OCI-LY1 (cell line): ENCODE measurements around the gene SLC17A4.

ENCODE experiments used
- CTCF ChIP-seq: fragments of 200-600 bp; sonication (generic), shearing (Covaris generic); IDR thresholded peaks from 2 replicates; pipeline ENCODE4 v1.5.1; 2017; ENCODE audit warnings: mild to moderate bottlenecking, antibody characterized with exemption, low read length, moderate library complexity, mixed read lengths
- EZH2 ChIP-seq: fragments of 200-600 bp; sonication (generic), shearing (Covaris generic); IDR thresholded peaks from 2 replicates; pipeline ENCODE4 v1.8.0; 2017; ENCODE audit warnings: borderline replicate concordance, mixed run types, mild to moderate bottlenecking, antibody characterized with exemption, low read length, moderate library complexity, mixed read lengths

- TF ChIP-seq CTCF (no peak), EZH2 (no peak)
Observed at GRCh38 chr6:25777856-25778649, 23.5 kb downstream of the SLC17A4 start.
